COLO668 (cell line): ENCODE results near the gene PSMB4.
"Not testable (repeated sequence)": the region's sequence is repeated elsewhere in the genome, so short reads cannot be mapped to it uniquely, and the experiment has no call there.

Source experiments
- DNase-seq: peaks from one replicate; lab custom pipeline; 2025; ENCODE audit not compliant: unreplicated experiment; lab: John Stamatoyannopoulos, UW

Gene PSMB4

DNA sequence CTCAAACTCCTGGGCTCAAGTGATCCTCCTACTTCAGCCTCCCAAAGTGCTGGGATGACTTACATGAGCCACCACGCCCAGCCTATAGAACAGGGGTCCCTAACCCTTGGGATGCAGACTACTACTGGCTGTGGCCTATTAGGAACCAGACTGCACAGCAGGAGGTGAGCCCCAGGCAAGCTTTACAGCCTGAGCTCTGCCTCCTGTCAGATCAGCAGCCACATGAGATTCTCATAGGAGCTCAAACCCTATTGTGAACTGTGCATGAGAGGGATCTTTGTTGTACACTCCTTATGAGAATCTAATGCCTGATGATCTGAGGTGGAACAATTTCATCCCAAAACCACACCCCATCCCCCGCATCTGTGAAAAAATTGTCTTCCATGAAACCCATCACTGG is 13.4 kb upstream of the PSMB4 start:
- no peak for DNase-seq

DNA sequence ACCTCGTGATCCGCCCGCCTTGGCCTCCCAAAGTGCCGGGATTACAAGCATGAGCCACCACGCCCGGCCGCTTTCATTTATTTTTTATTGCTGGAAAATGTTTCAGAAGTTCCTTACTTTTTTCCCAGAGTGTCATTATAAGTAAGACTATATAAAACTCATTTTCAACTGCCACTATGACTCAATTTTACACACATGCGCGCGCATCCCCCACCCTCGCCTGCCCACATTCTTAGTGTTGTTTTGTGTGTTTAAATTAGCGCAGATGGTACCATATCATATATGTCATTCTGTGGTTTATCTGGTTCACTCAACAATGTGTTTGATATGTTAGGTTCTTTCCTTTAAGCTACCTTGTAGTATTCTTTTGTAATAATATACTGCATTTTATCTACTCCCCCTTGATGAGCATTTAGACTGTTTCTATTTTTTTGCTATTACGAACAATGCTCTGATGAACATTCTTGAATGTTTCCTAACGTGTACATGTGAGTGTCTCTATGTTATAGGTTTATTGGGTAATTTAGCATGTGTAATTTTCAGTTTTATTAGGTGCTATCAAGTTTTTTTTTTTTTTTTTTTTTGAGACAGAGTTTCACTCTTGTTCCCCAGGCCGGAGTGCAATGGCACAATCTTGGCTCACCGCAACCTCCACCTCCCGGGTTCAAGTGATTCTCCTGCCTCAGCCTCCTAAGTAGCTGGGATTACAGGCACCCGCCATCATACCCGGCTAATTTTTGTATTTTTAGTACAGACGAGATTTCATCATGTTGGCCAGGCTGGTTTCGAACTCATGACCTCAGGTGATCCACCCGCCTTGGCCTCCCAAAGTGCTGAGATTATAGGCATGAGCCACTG is 8.9 kb upstream of the PSMB4 start:
- not testable (repeated sequence) for DNase-seq

GRCh38 chr1:151391079-151391563 is 8.3 kb upstream of the PSMB4 start:
- no peak for DNase-seq

DNA sequence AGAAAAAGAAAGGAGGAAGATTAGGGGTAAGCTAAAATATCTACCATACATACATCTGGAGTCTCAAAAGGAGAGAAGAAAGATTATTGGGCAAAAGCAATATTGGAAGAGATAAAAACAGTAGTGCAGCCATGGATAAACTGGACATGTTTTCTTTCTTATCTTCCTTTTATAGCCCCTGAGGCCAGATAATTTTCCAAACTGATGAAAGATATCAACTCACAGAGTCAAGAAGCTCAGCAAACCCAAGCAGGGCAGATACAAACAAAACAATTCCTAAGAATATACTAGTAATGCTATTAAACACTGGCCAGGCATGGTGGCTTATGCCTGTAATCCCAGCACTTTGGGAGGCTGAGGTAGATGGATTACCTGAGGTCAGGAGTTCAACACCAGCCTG is 5.8 kb upstream of the PSMB4 start:
- DNase-seq = no peak

DNA sequence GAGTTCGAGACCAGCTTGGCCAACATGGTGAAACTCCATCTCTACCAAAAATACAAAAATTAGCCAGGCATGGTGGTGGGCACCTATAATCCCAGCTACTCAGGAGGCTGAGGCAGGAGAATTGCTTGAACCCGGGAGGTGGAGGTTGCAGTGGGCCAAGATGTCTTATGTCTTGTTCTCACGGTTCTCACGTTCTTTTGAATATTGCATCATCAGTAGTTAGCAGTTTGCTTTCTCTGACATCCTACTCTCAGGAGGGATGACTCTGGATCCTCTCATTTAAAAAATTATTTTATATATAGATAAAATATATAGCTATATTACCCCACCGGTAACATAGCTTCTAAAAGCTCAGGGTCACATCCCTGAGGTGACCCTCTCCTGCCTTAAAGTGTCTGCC is 3.1 kb upstream of the PSMB4 start:
- not testable (repeated sequence) for DNase-seq

DNA sequence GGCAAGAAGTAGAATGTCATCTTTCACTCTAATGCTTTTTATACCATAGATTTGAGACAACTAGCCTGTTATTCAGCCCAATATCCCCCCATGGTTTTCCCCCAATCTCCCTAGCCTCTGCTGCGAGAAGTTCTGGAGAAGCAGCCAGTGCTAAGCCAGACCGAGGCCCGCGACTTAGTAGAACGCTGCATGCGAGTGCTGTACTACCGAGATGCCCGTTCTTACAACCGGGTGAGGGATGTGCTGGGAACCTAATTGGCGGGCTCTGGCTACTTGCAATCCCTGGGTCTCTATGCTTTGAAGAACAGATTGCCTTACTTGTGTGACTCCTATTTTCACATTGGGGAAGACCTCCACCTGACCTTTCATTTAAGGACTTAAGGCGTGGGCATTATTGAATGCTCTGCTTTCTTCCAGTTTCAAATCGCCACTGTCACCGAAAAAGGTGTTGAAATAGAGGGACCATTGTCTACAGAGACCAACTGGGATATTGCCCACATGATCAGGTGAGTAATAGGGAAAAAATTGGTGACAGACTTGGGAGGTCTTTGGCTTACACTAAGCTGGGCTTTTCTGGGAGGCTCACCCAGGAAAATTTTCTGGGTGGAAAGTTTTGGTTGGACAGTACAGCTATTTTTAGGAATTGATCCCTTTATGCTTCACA is 1.9 kb downstream of the PSMB4 start:
- no peak for DNase-seq

DNA sequence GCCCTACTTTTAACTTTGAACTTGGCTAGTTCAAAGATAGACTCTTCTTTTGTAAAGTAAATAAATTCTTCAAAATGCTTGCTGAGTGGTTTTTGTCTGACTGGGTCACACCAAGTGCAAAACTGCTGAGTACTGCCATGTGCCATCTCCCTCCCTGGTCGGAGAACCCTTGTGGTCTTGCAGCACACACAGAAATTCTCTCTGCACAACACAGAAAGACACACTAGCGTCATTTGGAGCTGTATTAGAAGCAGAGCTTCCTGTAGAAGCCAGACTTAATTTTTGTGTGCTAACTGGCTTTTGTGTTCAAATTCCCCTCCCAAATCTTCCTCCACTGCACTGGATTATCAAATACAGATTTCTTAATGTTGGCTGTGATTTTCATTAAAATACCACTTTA is 2.5 kb downstream of the PSMB4 start:
- no peak for DNase-seq

DNA sequence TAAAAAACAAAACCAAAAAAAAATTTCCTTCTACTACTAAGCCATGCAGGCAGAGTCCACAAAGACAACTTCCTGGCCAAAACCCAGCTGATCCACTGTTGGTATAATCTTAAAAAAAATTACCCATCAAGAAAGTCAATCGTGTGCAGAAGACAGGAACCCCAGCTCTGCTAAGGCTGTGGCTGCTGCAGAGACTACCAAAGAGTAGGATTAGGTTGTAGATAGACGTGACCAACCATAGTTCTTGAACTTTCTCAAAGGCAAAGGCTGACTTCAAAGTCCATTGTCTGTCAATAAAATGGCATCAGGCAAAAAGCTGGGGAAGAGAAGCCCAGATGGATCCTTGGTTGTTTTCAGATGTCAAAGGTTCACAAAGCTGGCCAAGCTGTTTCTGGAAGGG is 3.4 kb downstream of the PSMB4 start:
- no peak for DNase-seq

DNA sequence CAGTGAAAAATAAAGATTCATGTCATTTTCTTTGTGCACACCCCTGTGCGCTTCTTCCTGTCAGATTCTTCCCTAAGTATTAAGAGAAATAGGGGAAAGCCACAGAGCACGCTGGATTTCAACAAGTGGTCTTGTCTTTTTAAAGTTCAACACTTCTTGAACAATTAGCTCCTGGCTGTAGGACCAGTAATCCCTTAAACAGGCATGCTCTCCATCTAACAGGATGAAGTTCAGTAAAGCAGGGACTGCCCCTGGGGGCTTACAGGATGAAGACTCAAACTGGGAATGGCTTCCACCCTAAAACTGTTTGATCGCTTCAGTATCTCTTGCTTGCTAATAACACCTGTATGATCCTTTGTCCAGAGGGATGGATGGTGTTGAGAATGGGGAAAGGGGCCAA is 4.2 kb downstream of the PSMB4 start:
- DNase-seq = no peak

DNA sequence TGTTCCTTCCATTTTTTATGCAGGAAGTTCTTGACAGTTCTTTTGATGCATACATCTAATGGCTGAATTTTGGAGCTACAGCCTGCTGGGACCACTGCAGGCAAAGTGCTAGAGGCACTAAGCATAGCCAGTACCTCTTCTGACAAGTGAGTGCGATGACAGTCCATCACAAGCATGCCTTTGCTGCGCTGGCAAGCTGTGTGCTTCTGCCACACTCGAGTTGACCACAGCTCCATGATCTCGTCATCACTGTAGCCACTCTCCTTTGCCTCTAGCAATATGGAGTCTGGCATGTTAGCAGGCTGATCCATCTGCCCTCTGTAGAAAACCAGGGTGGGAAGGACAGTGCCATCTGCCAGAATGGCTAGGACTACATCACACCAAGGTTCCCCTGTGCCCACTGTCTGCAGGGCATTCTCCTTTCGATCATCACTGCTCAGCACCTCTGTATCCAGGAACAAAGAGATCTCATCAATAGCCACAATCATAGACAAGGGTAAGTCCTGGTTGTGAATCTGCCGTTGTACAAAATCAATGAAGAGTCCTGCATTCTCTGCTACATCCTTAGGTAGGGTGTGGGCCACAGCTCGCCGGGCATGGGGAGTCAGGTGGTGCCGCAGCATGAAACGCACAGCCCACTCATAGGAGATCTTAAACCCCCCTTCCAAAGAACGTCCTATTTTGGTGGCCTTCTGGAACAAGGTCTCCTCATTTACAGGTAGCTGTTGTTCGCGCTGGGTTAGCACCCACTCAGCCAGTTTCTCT is 6.0 kb downstream of the PSMB4 start:
- DNase-seq = no peak

DNA sequence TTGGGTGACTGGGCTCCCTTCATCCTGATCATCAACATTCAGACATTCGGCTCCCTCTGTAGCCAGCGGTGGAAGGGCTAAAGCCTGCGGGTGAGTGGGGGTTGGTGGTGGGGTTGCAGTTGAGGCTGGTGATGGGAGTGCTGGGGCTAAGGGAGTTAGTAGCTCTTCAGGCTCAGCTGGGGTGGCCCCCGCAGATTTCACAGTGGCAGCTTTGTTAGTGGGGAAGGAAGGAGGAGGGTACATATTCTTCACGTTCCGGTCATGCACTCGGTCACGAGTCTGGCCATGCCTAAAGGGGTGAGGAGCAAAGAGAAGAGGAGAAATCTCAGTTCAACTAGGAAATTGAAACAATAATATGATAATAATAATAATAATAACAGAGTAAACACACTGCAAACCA is 6.8 kb downstream of the PSMB4 start:
- no peak for DNase-seq

DNA sequence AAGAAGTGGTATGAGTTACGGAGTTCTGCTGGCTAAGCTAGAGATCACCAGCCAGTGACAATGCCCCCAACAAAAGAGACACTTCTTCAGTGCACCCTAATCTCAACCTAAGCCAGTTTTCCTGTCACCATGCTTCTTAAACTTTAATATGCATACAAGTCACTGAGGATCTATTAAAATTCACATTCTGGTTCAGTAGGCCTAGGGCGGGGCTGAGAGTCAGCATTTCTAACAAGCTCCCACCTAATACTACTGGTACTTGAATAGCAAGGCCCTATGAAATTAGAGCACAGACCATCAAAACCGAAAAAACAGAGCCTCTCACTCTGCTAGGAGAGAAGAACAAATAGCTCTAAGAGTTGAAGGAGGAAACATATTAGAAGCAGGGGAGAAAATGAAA is 7.9 kb downstream of the PSMB4 start:
- DNase-seq = no peak

- no peak for DNase-seq
Observed at GRCh38 chr1:151408891-151409290, 9.5 kb downstream of the PSMB4 start.

DNA sequence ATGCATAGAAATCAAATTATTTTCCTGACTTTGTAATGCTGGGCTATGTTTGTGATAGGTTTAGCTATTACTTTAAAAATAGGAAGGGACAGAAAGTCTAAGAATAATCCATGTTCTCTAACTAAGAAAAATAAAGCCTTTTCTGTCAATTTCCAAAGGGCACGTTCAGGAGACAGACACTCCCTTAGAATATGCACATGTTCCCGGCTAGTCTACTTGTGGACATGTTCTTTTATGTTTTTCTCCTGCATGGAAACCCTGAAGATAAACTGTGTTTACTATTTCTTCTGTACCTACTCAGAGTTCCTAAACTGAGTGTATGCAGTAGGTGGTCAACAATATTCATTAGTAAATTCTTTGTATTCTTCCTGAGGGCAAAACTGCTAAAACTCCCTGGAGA is 12.5 kb downstream of the PSMB4 start:
- DNase-seq = no peak

DNA sequence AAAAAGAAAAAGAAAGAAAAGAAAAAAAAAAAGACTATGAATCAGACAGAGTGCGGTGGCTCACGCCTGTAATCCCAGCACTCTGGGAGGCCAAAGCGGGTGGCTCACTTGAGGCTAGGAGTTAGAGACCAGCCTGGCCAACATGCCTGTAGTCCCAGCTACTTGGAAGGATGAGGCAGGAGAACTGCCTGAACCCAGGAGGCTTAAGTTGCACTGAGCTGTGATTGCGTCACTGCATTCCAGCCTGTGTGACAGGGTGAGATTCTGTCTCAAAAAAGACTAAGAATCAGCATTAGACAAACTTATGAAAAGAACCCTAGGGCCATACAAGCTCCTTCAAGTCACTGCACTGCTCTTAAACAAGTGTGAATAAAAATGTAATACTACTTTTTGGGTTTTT is 16.9 kb downstream of the PSMB4 start:
- no peak for DNase-seq

DNA sequence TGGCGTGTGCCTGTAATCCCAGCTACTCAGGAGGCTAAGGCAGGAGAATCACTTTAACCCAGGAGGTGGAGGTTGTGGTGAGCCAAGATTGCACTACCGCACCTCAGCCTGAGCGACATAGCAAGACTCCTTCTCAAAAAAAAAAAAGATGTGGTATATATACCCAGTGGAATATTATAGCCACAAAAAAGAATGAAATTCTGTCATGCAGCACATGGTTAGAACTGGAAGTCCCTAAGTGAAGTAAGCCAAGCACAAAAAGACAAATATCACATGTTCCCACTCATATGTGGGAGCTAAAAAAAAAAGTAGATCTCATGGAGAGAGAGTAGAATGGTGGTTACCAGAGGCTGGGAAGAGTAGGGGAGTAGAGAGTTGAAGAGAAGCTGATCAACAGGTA is 18.7 kb downstream of the PSMB4 start:
- no peak for DNase-seq

- DNase-seq = no peak
Observed at GRCh38 chr1:151419819-151420218, 20.4 kb downstream of the PSMB4 start.

DNA sequence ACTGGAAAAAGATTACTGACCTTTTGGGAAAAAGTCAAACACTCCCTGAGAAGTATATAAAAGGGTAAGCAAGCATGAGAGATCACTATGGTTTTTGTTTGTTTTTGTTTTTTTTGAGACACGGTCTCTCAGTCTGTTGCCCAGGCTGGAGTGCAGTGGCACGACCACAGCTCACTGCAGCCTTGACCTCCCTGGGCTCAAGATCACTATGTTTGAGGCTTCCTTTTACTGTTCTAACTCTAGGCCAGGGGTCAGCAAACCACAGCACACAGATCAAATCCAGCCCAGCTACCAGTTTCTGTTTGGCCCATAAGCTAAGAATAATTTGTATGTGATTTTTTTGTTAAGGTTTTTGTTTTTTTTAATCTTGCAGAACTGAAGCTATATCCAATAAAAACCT is 25.7 kb downstream of the PSMB4 start:
- DNase-seq = no peak

GRCh38 chr1:151428068-151428467 is 28.7 kb downstream of the PSMB4 start:
- DNase-seq = no peak

DNA sequence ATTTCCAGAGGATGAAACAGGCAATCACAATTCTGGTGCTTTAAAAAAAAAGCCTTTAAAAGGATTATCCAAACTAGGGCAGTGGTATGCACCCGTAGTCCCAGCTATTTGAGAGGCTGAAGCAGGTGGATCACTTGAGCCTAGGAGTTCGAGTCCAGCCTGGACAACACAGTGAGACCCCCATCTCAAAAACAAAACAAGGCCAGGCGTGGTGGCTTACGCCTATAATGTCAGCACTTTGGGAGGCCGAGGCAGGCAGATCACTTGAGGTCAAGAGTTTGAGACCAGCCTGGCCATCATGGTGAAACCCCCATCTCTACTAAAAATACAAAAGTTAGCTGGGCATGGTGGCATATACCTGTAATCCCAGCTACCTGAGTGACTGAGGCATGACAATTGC is 34.5 kb downstream of the PSMB4 start:
- not testable (repeated sequence) for DNase-seq

DNA sequence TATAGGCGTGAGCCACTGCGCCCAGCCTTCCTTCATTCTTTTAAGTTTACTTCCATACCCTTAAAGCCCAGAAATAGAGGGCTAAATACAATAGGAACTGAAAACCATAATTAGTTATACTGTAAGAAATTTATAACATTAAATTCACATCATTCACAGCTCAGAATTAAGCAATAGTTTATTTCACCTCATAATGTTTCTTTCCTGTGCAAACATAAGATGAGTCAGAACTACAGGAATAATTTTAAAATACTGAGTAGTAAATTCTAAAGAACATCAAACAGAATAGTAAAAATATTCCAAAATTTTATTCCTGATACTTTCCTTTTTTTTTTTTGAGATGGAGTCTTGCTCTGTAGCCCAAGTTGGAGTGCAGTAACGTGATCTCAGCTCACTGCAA is 35.8 kb downstream of the PSMB4 start:
- DNase-seq = no peak

GRCh38 chr1:151436985-151437384 is 37.6 kb downstream of the PSMB4 start:
- DNase-seq = no peak
